ENCODE measurements around the gene PEX7. TPM values are rescaled to one million over a fixed set of nuclear protein-coding genes. Genes with fewer than 3 reads are reported as not detected.

The PEX7 gene
- total RNA-seq, 1 experiment from 2014 or later = 6.4 TPM

DNA sequence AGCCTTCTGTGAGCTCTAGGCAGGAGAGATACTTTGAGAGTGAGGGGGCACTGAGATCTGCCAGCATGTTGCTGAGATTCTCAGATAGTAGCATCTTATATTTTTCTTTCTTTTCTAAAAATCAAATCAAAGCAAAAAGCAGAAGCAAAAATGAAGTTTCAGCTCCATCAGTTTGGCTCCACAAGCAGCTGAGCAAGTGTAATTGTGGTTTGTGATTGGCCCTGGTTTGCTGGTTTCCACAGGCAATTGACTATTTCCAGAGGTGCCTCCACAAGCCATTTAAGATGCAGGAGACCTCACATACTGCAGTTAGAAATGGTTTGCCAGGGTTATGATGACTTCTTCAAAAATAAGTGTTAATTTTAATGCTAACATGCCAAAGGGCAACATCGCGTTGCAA lies 104.0 kb downstream of the PEX7 start:
- intact Hi-C loops (cut with micrococcal nuclease; ENCODE audit: unreplicated experiment) = loop anchor here (2.0 to 5.0 kb wide), 3 partner anchors 64 to 344 kb away; no protein-coding TSS in a partner anchor
- H3K4me1 Mint-ChIP-seq (ENCODE audit: low read depth, unreplicated experiment) = no peaks in the 10 kb centered on the region

DNA sequence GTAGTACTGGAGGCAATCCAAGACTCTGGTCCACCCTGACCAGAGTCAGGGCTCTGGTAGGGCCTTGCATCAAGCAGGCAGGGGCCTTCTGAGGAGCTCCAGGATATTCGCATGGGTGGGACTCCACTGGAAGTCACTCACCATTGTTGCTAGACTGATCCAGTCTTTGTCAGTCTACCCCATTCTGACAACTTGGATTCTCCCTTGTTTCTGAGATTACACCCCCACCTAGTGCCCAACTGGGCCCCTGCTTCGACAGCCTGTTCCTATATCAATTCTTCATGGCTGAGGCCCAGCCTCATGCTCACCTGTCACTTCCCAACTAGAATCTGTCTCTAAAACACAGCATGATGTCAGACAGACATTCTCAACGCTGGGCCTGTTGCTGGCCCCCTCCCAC lies 104.9 kb downstream of the PEX7 start:
- H3K36me3 ChIP-seq (ENCODE audit: control insufficient read depth, insufficient read depth, low read length) = no peaks in the 10 kb centered on the region
- TF ChIP-seq, protein P1, sequence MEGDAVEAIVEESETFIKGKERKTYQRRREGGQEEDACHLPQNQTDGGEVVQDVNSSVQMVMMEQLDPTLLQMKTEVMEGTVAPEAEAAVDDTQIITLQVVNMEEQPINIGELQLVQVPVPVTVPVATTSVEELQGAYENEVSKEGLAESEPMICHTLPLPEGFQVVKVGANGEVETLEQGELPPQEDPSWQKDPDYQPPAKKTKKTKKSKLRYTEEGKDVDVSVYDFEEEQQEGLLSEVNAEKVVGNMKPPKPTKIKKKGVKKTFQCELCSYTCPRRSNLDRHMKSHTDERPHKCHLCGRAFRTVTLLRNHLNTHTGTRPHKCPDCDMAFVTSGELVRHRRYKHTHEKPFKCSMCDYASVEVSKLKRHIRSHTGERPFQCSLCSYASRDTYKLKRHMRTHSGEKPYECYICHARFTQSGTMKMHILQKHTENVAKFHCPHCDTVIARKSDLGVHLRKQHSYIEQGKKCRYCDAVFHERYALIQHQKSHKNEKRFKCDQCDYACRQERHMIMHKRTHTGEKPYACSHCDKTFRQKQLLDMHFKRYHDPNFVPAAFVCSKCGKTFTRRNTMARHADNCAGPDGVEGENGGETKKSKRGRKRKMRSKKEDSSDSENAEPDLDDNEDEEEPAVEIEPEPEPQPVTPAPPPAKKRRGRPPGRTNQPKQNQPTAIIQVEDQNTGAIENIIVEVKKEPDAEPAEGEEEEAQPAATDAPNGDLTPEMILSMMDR (IDR thresholded peaks at IDR 0.05; ENCODE audit: insufficient read depth in 1 of 2, low read depth in 1 of 2, low read length in 1 of 2, severe bottlenecking in 1 of 2, unreplicated experiment in 1 of 2) = peak; percentile 47 to 51
- BruUV-seq (replicated peaks) = no TSS peak
- no peak overlapping the region for H3K4me3 Mint-ChIP-seq (ENCODE audit: unreplicated experiment)
- peaks cover 8% of the 10 kb centered on the region for H3K36me3 Mint-ChIP-seq (ENCODE audit: insufficient read depth, unreplicated experiment)
- H3K27me3 ChIP-seq (replicated peaks; ENCODE audit: control insufficient read depth, insufficient read depth, low read length) = no peaks in the 10 kb centered on the region
- peak in 1 of 2 experiments; percentile 63 for DNase-seq
- H3K27ac Mint-ChIP-seq (ENCODE audit: unreplicated experiment) = no peak overlapping the region
- no peaks in the 10 kb centered on the region for H3K4me1 ChIP-seq
- ChIA-PET POLR2A (no interaction called here), CTCF (no interaction called here)
- H3K27me3 Mint-ChIP-seq (ENCODE audit: insufficient read depth, unreplicated experiment) = no peaks in the 10 kb centered on the region
- no peaks in the 10 kb centered on the region for H3K9me3 Mint-ChIP-seq (ENCODE audit: unreplicated experiment)
- no peaks in the 10 kb centered on the region for H3K4me1 Mint-ChIP-seq (ENCODE audit: low read depth, unreplicated experiment)
- no peak overlapping the region for H3K4me3 ChIP-seq (ENCODE audit: low read depth, low read length)
- no peaks in the 10 kb centered on the region for H3K9me3 ChIP-seq
- intact Hi-C loops (cut with micrococcal nuclease; ENCODE audit: unreplicated experiment) = loop anchor here (1.0 to 5.0 kb wide), 5 partner anchors 65 to 344 kb away; partner anchors contain the start of gene MAP3K5

More for the DNA sequence above, 104.0 kb downstream of the PEX7 start:
- Histone ChIP-seq H3K4me1 (no peaks in the 10 kb centered on the region), H3K36me3 (ENCODE audit: control insufficient read depth, insufficient read depth, low read length) (no peaks in the 10 kb centered on the region), H3K9me3 (no peaks in the 10 kb centered on the region), H3K27me3 (replicated peaks; ENCODE audit: control insufficient read depth, insufficient read depth, low read length) (no peaks in the 10 kb centered on the region), H3K4me3 (ENCODE audit: low read depth, low read length) (no peak overlapping the region)
- ChIA-PET POLR2A (no interaction called here), CTCF (interaction anchor here (0.9 kb wide), 1 partner anchor 134 kb away, joined by 3 read pairs; the partner anchor contains the start of gene MAP3K5)
- Mint-ChIP-seq H3K9me3 (ENCODE audit: unreplicated experiment) (no peaks in the 10 kb centered on the region), H3K4me3 (ENCODE audit: unreplicated experiment) (no peak overlapping the region), H3K27ac (ENCODE audit: unreplicated experiment) (no peak overlapping the region), H3K27me3 (ENCODE audit: insufficient read depth, unreplicated experiment) (no peaks in the 10 kb centered on the region), H3K36me3 (ENCODE audit: insufficient read depth, unreplicated experiment) (peaks cover 5% of the 10 kb centered on the region)
- TF ChIP-seq, protein P1 (IDR thresholded peaks at IDR 0.05; ENCODE audit: insufficient read depth in 1 of 2, low read depth in 1 of 2, low read length in 1 of 2, severe bottlenecking in 1 of 2, unreplicated experiment in 1 of 2) = no peak
- DNase-seq = no peak
- BruUV-seq (replicated peaks) = no TSS peak

DNA sequence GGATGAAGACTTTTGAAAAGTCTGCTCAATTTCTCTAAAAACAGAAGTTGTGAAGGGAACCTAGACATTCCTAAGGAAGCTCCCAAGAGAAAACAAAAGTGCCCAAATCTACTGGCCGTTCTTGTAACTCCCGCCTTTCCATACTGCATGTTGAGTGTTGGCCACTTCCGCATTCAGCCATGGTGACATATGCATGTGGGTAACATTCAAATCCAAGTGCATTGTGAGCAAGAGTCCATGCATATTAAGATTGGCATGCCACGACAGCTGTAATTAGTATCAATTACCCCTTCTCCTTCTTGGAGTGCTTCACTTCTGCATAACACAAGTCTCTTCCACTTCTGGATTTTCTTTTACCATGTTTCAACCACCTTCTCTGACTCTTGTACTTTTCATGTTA lies 108.1 kb downstream of the PEX7 start:
- Histone ChIP-seq H3K36me3 (ENCODE audit: control insufficient read depth, insufficient read depth, low read length) (no peaks in the 10 kb centered on the region), H3K27me3 (replicated peaks; ENCODE audit: control insufficient read depth, insufficient read depth, low read length) (no peaks in the 10 kb centered on the region), H3K4me1 (peaks cover 7% of the 10 kb centered on the region; the same call in 1 of the 2 replicates), H3K9me3 (no peaks in the 10 kb centered on the region), H3K4me3 (ENCODE audit: low read depth, low read length) (no peak overlapping the region)
- Mint-ChIP-seq H3K36me3 (ENCODE audit: insufficient read depth, unreplicated experiment) (peaks cover 4% of the 10 kb centered on the region), H3K27ac (ENCODE audit: unreplicated experiment) (no peak overlapping the region), H3K4me1 (ENCODE audit: low read depth, unreplicated experiment) (peaks cover 6% of the 10 kb centered on the region), H3K27me3 (ENCODE audit: insufficient read depth, unreplicated experiment) (no peaks in the 10 kb centered on the region), H3K9me3 (ENCODE audit: unreplicated experiment) (no peaks in the 10 kb centered on the region), H3K4me3 (ENCODE audit: unreplicated experiment) (no peak overlapping the region)
- DNase-seq = no peak
- BruUV-seq (replicated peaks) = no TSS peak
- POLR2A ChIA-PET = no interaction called here
- intact Hi-C loops (cut with micrococcal nuclease; ENCODE audit: unreplicated experiment) = no loop called here
- TF ChIP-seq, protein P1 (IDR thresholded peaks at IDR 0.05; ENCODE audit: insufficient read depth in 1 of 2, low read depth in 1 of 2, low read length in 1 of 2, severe bottlenecking in 1 of 2, unreplicated experiment in 1 of 2) = no peak
- CTCF ChIA-PET = no interaction called here
